Vagina (tissue), 2 donors: Measurements from ENCODE around the gene SLC10A7. TPM values are rescaled to one million over a fixed set of nuclear protein-coding genes. Genes with fewer than 3 reads are reported as not detected.

Experiments used
- DNase-seq, 2 donors: peaks; one replicate each; pipeline ENCODE4 v3.0.0-alpha.2; 2017; ENCODE audit errors: extremely low spot score in 2 of 2
- H3K27ac ChIP-seq: fragments of 200-600 bp; sonication (generic); one replicate; pipeline ENCODE4 v1.5.1; 2019
- H3K27me3 ChIP-seq: fragments of 200-600 bp; sonication (generic); one replicate; pipeline ENCODE4 v1.5.1; 2019
- H3K36me3 ChIP-seq, 2 donors: fragments of 200-600 bp; sonication (generic); one replicate each; pipeline ENCODE4 v1.5.1; 2017 to 2019
- H3K4me1 ChIP-seq: fragments of 200-600 bp; sonication (generic); one replicate; pipeline ENCODE4 v1.5.1; 2019
- H3K4me3 ChIP-seq, 2 donors: fragments of 200-600 bp; sonication (generic); 1 replicate in 1 of 2; 2 replicates in 1 of 2; pipeline ENCODE4 v1.5.1; 2016 to 2019
- H3K9me3 ChIP-seq: fragments of 200-600 bp; sonication (generic); one replicate; pipeline ENCODE4 v1.5.1; 2019
- CTCF ChIP-seq, 3 experiments: fragments of 450-650 bp in 2 of 3; fragments of 200-600 bp in 1 of 3; sonication (generic) in 1 of 3; IDR thresholded peaks; one replicate each; pipeline ENCODE4 v1.5.1; 2017 to 2019; ENCODE audit warnings: antibody characterized with exemption in 3 of 3, mild to moderate bottlenecking in 2 of 3, moderate library complexity in 2 of 3
- POLR2A ChIP-seq, 2 donors: fragments of 450-650 bp; IDR thresholded peaks; one replicate each; pipeline ENCODE4 v1.6.1; 2017; ENCODE audit warnings: antibody characterized with exemption in 2 of 2, mild to moderate bottlenecking in 2 of 2, moderate library complexity in 2 of 2
- POLR2AphosphoS5 ChIP-seq, 2 donors: sonication (generic); formaldehyde crosslinking; IDR thresholded peaks; one replicate each; pipeline ENCODE4 v1.9.0; 2017; ENCODE audit warnings: antibody characterized with exemption in 2 of 2, mild to moderate bottlenecking in 2 of 2, low read depth in 1 of 2; ENCODE audit not compliant: insufficient read depth in 1 of 2
- intact Hi-C: fragments of 100-400 bp; cut with DNase I; formaldehyde crosslinking; loops from one replicate; pipeline ENCODE4 v1.15.1; 2023
- total RNA-seq: library from RNA; depleted of rRNA; stranded (reverse); fragments of >200 nt; gene quantifications from one replicate; pipeline ENCODE4 v1.2.3, GENCODE V29; 2016

Gene SLC10A7
- total RNA-seq, 1 donor from 2014 or later: 14.2 TPM

DNA sequence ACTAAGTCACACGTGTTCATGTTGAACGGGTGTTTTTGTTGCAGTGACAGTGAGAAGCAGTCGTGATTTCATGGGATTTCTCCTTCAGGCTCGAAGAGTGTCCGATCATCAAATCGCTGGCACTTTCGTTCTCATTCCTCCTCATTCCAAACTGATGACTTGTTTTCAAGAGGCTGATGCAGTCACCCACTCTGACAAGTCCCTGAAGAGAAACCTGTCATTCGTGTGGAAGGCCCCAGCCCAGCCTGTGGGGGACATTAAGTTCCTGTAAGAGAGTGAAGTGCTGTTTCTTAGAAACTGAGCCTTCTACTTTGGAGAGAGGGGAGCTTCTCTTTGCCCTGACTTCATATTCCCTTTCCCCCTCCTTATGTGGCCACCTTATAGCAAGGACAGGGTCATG, 299.4 kb downstream of the SLC10A7 start:
- H3K27me3 ChIP-seq: no peaks in the 10 kb centered on the region

DNA sequence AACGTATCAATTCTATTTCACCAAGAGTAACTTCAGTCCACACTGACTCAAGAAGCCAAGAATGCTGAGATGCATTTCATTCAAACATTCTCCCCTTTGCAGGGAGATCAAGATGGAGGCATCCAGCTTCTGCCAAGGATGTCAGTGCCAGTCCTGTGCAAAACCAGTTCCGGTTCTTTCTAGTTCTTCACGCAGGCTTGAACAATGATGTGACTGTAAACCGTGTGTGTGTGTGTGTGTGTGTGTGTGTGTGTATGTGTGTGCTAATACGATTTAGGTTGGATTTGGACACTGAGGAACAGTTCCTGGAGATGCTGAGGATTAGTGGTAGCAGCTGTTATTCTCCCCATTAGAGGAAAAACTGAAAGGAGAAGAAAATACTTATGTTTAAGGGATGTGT, 307.5 kb downstream of the SLC10A7 start, which contains the start of gene REELD1:
Gene REELD1, plus strand, starts transcription at position 301 of the 400 bp plus-strand sequence. CDS start 2,415 bp downstream, outside the sequence.
- DNase-seq: no peak
- no peaks in the 10 kb centered on the region for H3K9me3 ChIP-seq
- no peak within 1 kb of the TSS for H3K4me3 ChIP-seq
- no peaks in the 10 kb centered on the region for H3K27me3 ChIP-seq
- no peak within 1 kb of the TSS for H3K27ac ChIP-seq
- no peak for TF ChIP-seq POLR2A (IDR thresholded peaks at IDR 0.05)
- no peak for TF ChIP-seq CTCF (IDR thresholded peaks at IDR 0.05)
- TF ChIP-seq POLR2AphosphoS5 (IDR thresholded peaks at IDR 0.05; ENCODE audit: insufficient read depth in 1 of 2, low read depth in 1 of 2): no peak
- intact Hi-C loops: no loop called here
- H3K4me1 ChIP-seq: no peaks in the 10 kb centered on the region
- H3K36me3 ChIP-seq: no peaks in the 10 kb centered on the region

More for the DNA sequence above, 299.4 kb downstream of the SLC10A7 start:
- no peaks in the 10 kb centered on the region for H3K4me1 ChIP-seq
- TF ChIP-seq CTCF (IDR thresholded peaks at IDR 0.05) (no peak), POLR2A (IDR thresholded peaks at IDR 0.05) (no peak), POLR2AphosphoS5 (IDR thresholded peaks at IDR 0.05; ENCODE audit: insufficient read depth in 1 of 2, low read depth in 1 of 2) (no peak)
- no peaks in the 10 kb centered on the region for H3K36me3 ChIP-seq
- no peak overlapping the region for H3K4me3 ChIP-seq
- H3K27ac ChIP-seq: no peak overlapping the region
- DNase-seq: no peak
- no peaks in the 10 kb centered on the region for H3K9me3 ChIP-seq
- intact Hi-C loops: no loop called here

DNA sequence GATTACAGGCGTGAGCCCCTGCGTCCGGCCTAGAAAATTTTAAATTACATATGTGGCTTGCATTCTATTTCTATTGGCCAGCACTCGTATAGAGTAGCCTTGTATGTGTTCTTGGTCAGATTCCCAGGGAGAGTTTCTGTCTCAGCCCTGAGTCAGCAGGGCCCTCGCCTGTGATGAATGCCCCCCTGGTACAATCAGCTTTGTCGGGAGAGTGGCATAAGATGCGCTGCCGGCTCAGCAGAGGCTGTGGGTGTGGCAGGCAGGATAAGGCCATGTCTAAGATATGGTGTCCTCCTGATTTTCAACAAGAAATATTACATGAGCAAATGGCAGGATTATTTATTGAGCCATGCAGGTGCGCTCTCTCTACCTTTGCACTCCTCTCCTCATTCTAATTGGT, 309.0 kb downstream of the SLC10A7 start:
- Histone ChIP-seq H3K4me1 (no peaks in the 10 kb centered on the region), H3K27me3 (no peaks in the 10 kb centered on the region), H3K27ac (no peak overlapping the region), H3K4me3 (no peak overlapping the region), H3K36me3 (no peaks in the 10 kb centered on the region), H3K9me3 (no peaks in the 10 kb centered on the region)
- no peak for TF ChIP-seq CTCF (IDR thresholded peaks at IDR 0.05)
- TF ChIP-seq POLR2AphosphoS5 (IDR thresholded peaks at IDR 0.05; ENCODE audit: insufficient read depth in 1 of 2, low read depth in 1 of 2): no peak
- no peak for TF ChIP-seq POLR2A (IDR thresholded peaks at IDR 0.05)
- DNase-seq: no peak
- intact Hi-C loops: no loop called here

DNA sequence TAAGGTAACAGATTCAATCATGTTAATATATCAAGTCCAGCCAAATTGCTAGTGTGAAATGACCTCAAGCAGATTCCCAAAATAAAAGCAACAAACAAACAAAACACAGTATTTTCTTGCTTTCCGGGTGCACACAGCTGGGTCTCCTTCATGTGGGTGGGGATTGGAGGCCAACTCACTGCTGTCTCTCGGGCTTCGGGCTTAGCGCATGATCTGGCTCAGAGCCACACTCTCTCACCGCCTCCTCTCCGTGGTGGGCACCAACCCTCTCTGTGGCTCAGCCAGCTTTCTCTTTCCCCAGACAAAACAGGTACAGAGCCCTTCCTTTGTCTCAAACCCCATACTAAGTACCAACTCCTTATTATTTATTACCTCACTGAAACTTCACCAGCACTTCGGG, 310.3 kb downstream of the SLC10A7 start:
- Histone ChIP-seq H3K9me3 (no peaks in the 10 kb centered on the region), H3K27ac (no peak overlapping the region), H3K4me3 (no peak overlapping the region), H3K36me3 (no peaks in the 10 kb centered on the region), H3K27me3 (no peaks in the 10 kb centered on the region), H3K4me1 (no peaks in the 10 kb centered on the region)
- intact Hi-C loops: no loop called here
- TF ChIP-seq POLR2AphosphoS5 (IDR thresholded peaks at IDR 0.05; ENCODE audit: insufficient read depth in 1 of 2, low read depth in 1 of 2): no peak
- no peak for TF ChIP-seq CTCF (IDR thresholded peaks at IDR 0.05)
- TF ChIP-seq POLR2A (IDR thresholded peaks at IDR 0.05): no peak
- no peak for DNase-seq

- no peaks in the 10 kb centered on the region for H3K4me1 ChIP-seq
- TF ChIP-seq CTCF (IDR thresholded peaks at IDR 0.05) (no peak), POLR2A (IDR thresholded peaks at IDR 0.05) (no peak), POLR2AphosphoS5 (IDR thresholded peaks at IDR 0.05; ENCODE audit: insufficient read depth in 1 of 2, low read depth in 1 of 2) (no peak)
- no peaks in the 10 kb centered on the region for H3K36me3 ChIP-seq
- no peak overlapping the region for H3K4me3 ChIP-seq
- no peaks in the 10 kb centered on the region for H3K9me3 ChIP-seq
- DNase-seq: no peak
- intact Hi-C loops: no loop called here
- no peaks in the 10 kb centered on the region for H3K27me3 ChIP-seq
- H3K27ac ChIP-seq: no peak overlapping the region
These were observed 310.9 kb downstream of the SLC10A7 start for GRCh38 chr4:146210890-146211289.
